Neural progenitor cell (in vitro differentiated cells): ENCODE results near the gene MYH15. TPM values are rescaled to one million over a fixed set of nuclear protein-coding genes. Genes with fewer than 3 reads are reported as not detected.

Source experiments
- DNase-seq: peaks from one replicate; pipeline ENCODE4 v3.0.0-alpha.2; 2016; ENCODE audit warnings: low spot score
- H2AFZ ChIP-seq: fragments of 200-600 bp; sonication (generic); replicated peaks from 2 replicates; pipeline ENCODE4 v1.6.1; 2016; ENCODE audit warnings: antibody characterized with exemption
- H3F3A ChIP-seq: fragments of 200-600 bp; sonication (generic); 2 replicates; pipeline ENCODE4 v1.6.1; 2016; ENCODE audit warnings: antibody characterized with exemption, low read depth
- H3K27ac ChIP-seq: fragments of 200-600 bp; sonication (generic); 2 replicates; pipeline ENCODE4 v1.5.1; 2016; ENCODE audit warnings: mild to moderate bottlenecking
- H3K27me3 ChIP-seq: fragments of 200-600 bp; sonication (generic); 2 replicates; pipeline ENCODE4 v1.6.1; 2016; ENCODE audit warnings: mild to moderate bottlenecking, moderate library complexity
- H3K36me3 ChIP-seq: fragments of 200-600 bp; sonication (generic); 2 replicates; pipeline ENCODE4 v1.5.1; 2016
- H3K4me1 ChIP-seq: fragments of 200-600 bp; sonication (generic); 2 replicates; pipeline ENCODE4 v1.6.1; 2016; ENCODE audit warnings: mixed run types
- H3K4me2 ChIP-seq: fragments of 200-600 bp; sonication (generic); 2 replicates; pipeline ENCODE4 v1.6.1; 2016
- H3K4me3 ChIP-seq: fragments of 200-600 bp; sonication (generic); 2 replicates; pipeline ENCODE4 v1.5.1; 2016
- H3K79me2 ChIP-seq: fragments of 200-600 bp; sonication (generic); 2 replicates; pipeline ENCODE4 v1.6.1; 2016; ENCODE audit warnings: low read depth
- H3K9ac ChIP-seq: fragments of 200-600 bp; sonication (generic); 2 replicates; pipeline ENCODE4 v1.6.1; 2016
- H3K9me3 ChIP-seq: fragments of 200-600 bp; sonication (generic); 2 replicates; pipeline ENCODE4 v1.5.1; 2016; ENCODE audit warnings: low read depth
- H4K20me1 ChIP-seq: fragments of 200-600 bp; sonication (generic); 2 replicates; pipeline ENCODE4 v1.6.1; 2016; ENCODE audit warnings: low read depth
- H3K27ac Mint-ChIP-seq: 3 replicates; pipeline ENCODE4 v1.8.0; 2021; ENCODE audit warnings: mixed read lengths
- H3K27me3 Mint-ChIP-seq: 2 replicates; pipeline ENCODE4 v1.8.0; 2022; ENCODE audit warnings: low read depth, mild to moderate bottlenecking, inconsistent platforms, moderate library complexity, mixed read lengths; ENCODE audit not compliant: insufficient read depth
- H3K36me3 Mint-ChIP-seq: 3 replicates; pipeline ENCODE4 v1.8.0; 2021; ENCODE audit warnings: mixed read lengths
- H3K4me1 Mint-ChIP-seq: 3 replicates; pipeline ENCODE4 v1.8.0; 2021; ENCODE audit warnings: mixed read lengths
- H3K4me3 Mint-ChIP-seq: 3 replicates; pipeline ENCODE4 v1.8.0; 2021; ENCODE audit warnings: mild to moderate bottlenecking, moderate library complexity, mixed read lengths
- H3K9me3 Mint-ChIP-seq: 3 replicates; pipeline ENCODE4 v1.8.0; 2020; ENCODE audit warnings: mixed read lengths
- CTCF ChIP-seq: fragments of 200-600 bp; sonication (generic); IDR thresholded peaks from 2 replicates; pipeline ENCODE4 v1.5.1; 2017; ENCODE audit warnings: antibody characterized with exemption, mild to moderate bottlenecking
- EZH2 ChIP-seq: fragments of 200-600 bp; sonication (generic); IDR thresholded peaks from 2 replicates; pipeline ENCODE4 v1.6.1; 2017; ENCODE audit warnings: antibody characterized with exemption, mild to moderate bottlenecking, moderate library complexity
- EZH2phosphoT487 ChIP-seq: fragments of 200-600 bp; sonication (generic); IDR thresholded peaks from 2 replicates; pipeline ENCODE4 v1.6.1; 2017; ENCODE audit warnings: antibody characterized with exemption
- total RNA-seq: library from RNA; depleted of rRNA; stranded (reverse); fragments of >200 nt; gene quantifications from 2 replicates; pipeline ENCODE4 v1.2.3, GENCODE V29; 2015; ENCODE audit warnings: low replicate concordance

The MYH15 gene
- total RNA-seq, 1 donor from 2014 or later = not detected

GRCh38 chr3:108396336-108396735 lies 114.1 kb downstream of the MYH15 start:
- Histone ChIP-seq H4K20me1 (no peaks in the 10 kb centered on the region), H3F3A (no peaks in the 10 kb centered on the region), H3K27me3 (no peaks in the 10 kb centered on the region), H3K9ac (no peak overlapping the region), H3K4me3 (no peak overlapping the region), H3K36me3 (no peaks in the 10 kb centered on the region), H2AFZ (no peak overlapping the region), H3K79me2 (no peaks in the 10 kb centered on the region), H3K4me1 (no peaks in the 10 kb centered on the region), H3K4me2 (no peak overlapping the region), H3K27ac (no peak overlapping the region), H3K9me3 (no peaks in the 10 kb centered on the region)
- no peak for TF ChIP-seq EZH2phosphoT487
- TF ChIP-seq EZH2 = no peak
- no peak for TF ChIP-seq CTCF
- peaks cover 2% of the 10 kb centered on the region for H3K27me3 Mint-ChIP-seq
- DNase-seq = no peak
- H3K36me3 Mint-ChIP-seq = peaks cover 3% of the 10 kb centered on the region
- H3K27ac Mint-ChIP-seq = no peak overlapping the region
- peaks cover 14% of the 10 kb centered on the region for H3K4me1 Mint-ChIP-seq
- peaks cover 12% of the 10 kb centered on the region for H3K9me3 Mint-ChIP-seq
- no peak overlapping the region for H3K4me3 Mint-ChIP-seq

- TF ChIP-seq CTCF (no peak), EZH2phosphoT487 (no peak), EZH2 (no peak)
- H2AFZ ChIP-seq = no peak overlapping the region
- no peaks in the 10 kb centered on the region for H4K20me1 ChIP-seq
- H3K4me1 ChIP-seq = no peaks in the 10 kb centered on the region
- peaks cover 3% of the 10 kb centered on the region for H3K36me3 Mint-ChIP-seq
- H3K27ac ChIP-seq = no peak overlapping the region
- peaks cover 14% of the 10 kb centered on the region for H3K4me1 Mint-ChIP-seq
- DNase-seq = no peak
- no peaks in the 10 kb centered on the region for H3K27me3 ChIP-seq
- no peak overlapping the region for H3K4me3 Mint-ChIP-seq
- no peak overlapping the region for H3K27ac Mint-ChIP-seq
- no peaks in the 10 kb centered on the region for H3K36me3 ChIP-seq
- H3K27me3 Mint-ChIP-seq = peaks cover 2% of the 10 kb centered on the region
- no peak overlapping the region for H3K9ac ChIP-seq
- no peaks in the 10 kb centered on the region for H3F3A ChIP-seq
- no peaks in the 10 kb centered on the region for H3K9me3 ChIP-seq
- H3K79me2 ChIP-seq = no peaks in the 10 kb centered on the region
- H3K4me2 ChIP-seq = no peak overlapping the region
- H3K4me3 ChIP-seq = no peak overlapping the region
- peaks cover 4% of the 10 kb centered on the region for H3K9me3 Mint-ChIP-seq
Observed at GRCh38 chr3:108394563-108394962, 115.8 kb downstream of the MYH15 start.

- DNase-seq = no peak
- no peak overlapping the region for H2AFZ ChIP-seq
- no peaks in the 10 kb centered on the region for H3K79me2 ChIP-seq
- H3K9me3 ChIP-seq = no peaks in the 10 kb centered on the region
- no peak overlapping the region for H3K27ac ChIP-seq
- no peak overlapping the region for H3K4me2 ChIP-seq
- H3K27ac Mint-ChIP-seq = no peak overlapping the region
- H3K36me3 Mint-ChIP-seq = peaks cover 3% of the 10 kb centered on the region
- H3F3A ChIP-seq = no peaks in the 10 kb centered on the region
- no peaks in the 10 kb centered on the region for H3K36me3 ChIP-seq
- H3K4me3 Mint-ChIP-seq = no peak overlapping the region
- H4K20me1 ChIP-seq = no peaks in the 10 kb centered on the region
- H3K27me3 Mint-ChIP-seq = peaks cover 2% of the 10 kb centered on the region
- no peak overlapping the region for H3K4me3 ChIP-seq
- H3K9me3 Mint-ChIP-seq = peaks cover under 1% of the 10 kb centered on the region
- H3K9ac ChIP-seq = no peak overlapping the region
- no peak for TF ChIP-seq EZH2phosphoT487
- TF ChIP-seq CTCF = no peak
- no peak for TF ChIP-seq EZH2
- peaks cover 19% of the 10 kb centered on the region for H3K4me1 Mint-ChIP-seq
- H3K4me1 ChIP-seq = no peaks in the 10 kb centered on the region
- H3K27me3 ChIP-seq = no peaks in the 10 kb centered on the region
Observed at GRCh38 chr3:108394016-108394415, 116.4 kb downstream of the MYH15 start.
